GM19025 (cell line): Measurements from ENCODE around the gene ANXA4.
A peak's percentile ranks its signal among the peaks of the same experiment; 100 is the strongest.
"Not testable (repeated sequence)": the region's sequence is repeated elsewhere in the genome, so short reads cannot be mapped to it uniquely, and the experiment has no call there.

Experiments used
- ATAC-seq: cut with Tn5 transposase; IDR thresholded peaks from one replicate; pipeline ENCODE4 v1.9.1; 2021; ENCODE audit warnings: mild to moderate bottlenecking, low read depth, moderate library complexity; ENCODE audit not compliant: unreplicated experiment

ANXA4 gene

GRCh38 chr2:69741575-69742321, at the start of gene ANXA4:
Gene ANXA4 (plus strand): TSS chr2:69742134. CDS start chr2:69781566, 39,432 bp downstream.
- ATAC-seq: peak; percentile 86

DNA sequence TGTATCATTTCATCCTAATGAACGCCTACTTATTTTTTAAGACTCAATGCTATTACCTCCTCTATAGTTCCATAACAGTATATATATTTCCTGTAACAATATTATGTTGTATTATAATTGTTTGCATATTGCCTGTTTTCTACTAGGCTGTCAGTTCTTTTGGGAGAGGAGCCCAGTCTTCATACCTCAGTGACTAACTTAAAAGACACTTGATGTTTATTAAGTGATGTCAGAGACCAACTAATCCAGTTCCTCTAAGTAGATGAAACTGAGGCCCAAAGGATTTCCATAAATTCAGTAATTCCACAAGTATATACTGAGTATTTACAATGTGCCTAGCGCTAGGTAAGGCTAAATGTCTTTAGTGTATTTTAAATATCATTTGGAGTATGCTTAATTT, 49.5 kb upstream of the ANXA4 start:
- no peak for ATAC-seq

- ATAC-seq: peak; percentile 82
These were observed 48.7 kb upstream of the ANXA4 start for GRCh38 chr2:69693059-69693774.

DNA sequence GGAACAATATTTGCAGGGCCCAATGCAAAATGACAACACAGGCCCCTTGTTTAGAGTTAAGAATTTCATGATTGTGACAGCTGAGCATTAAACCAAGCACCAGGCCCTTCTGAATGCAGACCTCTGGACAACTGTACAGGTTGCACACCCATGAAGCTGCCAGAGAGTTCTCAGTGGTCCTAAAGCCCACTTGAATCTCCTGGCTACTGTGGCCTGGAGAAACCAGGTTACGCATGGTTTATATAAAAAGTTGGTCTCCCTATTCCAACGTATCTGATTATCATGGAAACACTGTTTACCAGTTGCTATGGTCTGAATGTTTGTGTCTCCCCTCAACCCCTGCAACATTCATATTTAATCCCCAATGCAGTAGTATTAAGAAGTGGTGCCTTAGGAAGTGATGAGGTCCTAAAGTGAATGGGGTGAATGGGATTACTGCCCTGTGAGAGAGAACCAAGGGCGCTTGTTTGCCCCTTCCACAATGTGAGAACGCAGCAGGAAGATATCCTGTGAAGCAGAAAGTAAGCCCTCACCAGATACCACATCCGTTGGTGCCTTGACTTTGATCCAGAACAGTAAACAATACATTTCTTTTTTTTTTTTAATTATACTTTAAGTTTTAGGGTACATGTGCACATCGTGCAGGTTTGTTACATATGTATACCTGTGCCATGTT, 48.0 kb upstream of the ANXA4 start:
- ATAC-seq: no peak

DNA sequence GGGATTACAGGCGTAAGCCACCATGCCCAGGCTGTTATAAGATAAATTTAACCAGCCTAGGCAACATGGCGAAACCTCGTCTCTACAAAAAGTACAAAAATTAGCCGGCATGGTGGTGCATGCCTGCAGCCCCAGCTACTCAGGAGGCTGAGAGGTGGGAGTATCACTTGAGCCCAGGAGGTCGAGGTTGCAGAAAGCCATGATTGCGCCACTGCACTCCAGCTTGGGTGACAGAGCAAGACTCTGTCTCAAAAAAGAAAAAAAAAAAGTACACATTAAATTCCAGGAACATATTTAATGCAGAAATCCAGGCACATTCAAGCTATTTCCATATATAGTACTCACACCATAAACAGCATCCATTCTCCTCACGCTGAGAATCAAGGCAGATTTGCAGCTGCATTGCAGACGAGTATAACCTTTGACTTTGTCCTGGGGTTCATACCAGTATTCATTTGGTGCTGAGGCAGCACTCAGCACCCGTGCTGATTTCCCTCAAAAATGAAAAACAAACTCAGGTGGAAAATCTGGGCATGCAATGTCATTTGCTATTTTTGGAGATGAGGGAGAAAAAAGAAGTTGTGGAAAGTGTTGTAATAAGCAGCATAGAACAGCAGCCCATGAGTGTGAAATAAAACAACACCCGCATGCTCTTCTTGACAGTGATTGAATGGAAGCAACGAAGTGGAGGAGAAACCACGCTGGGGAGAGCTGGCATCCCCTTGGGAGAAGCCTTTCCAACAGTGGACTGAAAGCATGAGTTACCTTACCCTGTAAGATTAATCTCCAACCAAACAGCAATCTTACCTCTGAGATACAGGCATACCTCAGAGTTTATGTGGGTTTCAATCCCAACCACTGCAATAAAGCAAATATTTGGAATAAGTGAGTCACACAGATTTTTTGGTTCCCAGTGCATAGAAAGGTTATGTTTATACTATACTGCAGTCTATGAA, 46.8 kb upstream of the ANXA4 start:
- ATAC-seq: no peak

DNA sequence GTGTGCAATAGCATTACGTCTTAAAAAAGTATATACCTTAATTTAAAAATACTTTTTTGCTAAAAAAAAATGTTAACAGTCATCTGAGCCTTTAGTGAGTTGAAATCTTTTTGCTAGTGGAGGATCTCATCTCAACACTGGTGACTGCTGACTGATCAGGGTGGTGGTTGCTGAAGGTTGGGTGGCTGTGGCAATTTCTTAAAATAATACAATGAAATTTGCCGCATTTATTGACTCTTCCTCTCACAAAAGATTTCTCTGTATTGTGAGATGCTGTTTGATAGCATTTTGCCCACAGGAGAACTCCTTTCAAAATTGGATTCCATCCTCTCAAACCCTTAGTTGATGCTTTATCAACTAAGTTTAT, 46.1 kb upstream of the ANXA4 start:
- ATAC-seq: no peak

DNA sequence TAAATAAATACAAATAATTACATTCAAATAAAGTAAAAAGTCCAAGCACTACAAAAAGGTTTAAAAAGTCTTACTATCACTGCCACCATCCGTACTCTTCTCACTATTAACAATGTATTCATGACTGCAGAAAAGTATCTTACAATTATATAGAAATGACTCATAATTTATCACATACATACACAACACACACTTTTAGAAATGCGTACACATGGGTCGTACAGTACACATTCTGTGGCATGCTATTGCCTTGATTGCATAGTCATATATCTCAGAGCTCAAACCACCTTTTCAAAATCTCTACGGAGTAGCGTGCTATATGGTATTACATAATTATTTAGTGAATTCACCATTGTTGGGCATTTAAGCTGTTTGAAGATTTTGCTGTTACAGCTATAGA, 41.6 kb upstream of the ANXA4 start:
- ATAC-seq: no peak

GRCh38 chr2:69701100-69701945, 40.6 kb upstream of the ANXA4 start:
- no peak for ATAC-seq

GRCh38 chr2:69703189-69703588, 38.7 kb upstream of the ANXA4 start:
- ATAC-seq: no peak

- ATAC-seq: no peak
These were observed 37.5 kb upstream of the ANXA4 start for GRCh38 chr2:69704446-69704845.

DNA sequence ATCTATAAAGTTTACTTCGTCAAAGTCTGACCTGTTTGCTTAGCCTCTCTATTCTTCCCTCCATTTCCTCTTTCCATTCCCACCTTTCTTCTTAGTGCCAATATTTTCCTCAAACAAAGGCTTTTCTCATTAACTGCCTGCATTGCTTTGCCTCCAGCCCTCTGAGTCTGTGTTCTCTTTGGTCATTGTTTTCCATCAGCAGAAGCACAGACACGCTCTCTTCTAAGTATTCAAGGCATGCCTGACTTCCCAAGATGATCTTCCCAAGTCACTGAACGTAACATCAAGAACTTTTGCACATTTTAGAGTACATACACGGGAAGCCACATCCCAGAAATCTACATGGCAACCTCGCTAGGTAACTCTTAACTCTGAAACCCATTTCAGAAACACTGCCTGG, 32.6 kb upstream of the ANXA4 start:
- no peak for ATAC-seq

GRCh38 chr2:69711971-69712370, 30.0 kb upstream of the ANXA4 start:
- ATAC-seq: no peak

DNA sequence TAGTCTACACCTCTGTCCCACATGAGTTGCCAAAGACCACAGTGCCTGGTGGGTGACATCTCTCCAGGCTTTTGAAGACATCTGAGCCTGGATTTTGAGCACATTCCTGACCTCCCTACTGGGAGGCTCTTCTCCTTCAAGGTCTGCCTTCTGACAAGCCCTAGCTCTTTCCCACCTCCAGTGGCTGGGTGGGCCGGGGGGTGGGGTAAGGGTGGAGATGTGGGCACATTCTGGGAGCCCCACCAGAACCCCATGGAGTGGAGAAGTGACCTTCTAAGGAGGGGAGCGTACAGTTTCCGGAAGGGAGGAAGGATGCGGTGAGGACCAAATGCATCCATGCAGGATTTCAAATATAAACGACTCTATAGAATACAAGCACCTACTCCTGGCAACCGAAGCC, 27.9 kb upstream of the ANXA4 start:
- ATAC-seq: no peak

DNA sequence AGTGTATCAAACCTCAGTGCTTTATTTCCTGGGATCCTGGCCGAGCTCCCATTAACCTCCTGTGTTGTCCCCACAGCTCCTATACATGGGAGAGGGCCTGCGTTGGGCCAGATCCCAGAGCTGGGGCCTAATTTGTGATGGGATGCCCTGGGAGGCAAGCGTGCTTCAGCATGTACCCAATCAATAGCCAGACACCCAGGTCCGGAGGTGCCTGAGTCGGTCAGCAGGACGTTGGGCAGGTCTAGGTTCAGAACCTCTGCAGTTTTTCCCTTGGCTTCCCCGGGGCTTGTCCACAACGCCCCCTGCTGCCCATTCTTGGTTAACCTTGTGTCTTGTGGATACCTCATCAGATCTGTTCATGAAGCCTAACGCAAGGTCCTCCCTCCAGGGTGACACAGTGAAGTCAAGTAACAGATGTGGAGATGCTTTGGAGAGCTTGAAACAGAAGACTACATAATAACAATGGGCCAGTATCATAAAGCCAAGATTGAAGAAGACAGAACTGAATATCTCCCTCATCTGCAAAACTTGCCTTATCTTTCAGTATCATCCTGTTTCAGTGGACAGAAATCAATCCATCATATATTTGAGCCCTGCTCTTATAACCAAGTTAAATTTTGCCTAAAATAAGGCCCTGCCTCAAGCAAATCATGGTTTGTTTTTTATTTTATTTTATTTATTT, 27.3 kb upstream of the ANXA4 start:
- not testable (repeated sequence) for ATAC-seq

DNA sequence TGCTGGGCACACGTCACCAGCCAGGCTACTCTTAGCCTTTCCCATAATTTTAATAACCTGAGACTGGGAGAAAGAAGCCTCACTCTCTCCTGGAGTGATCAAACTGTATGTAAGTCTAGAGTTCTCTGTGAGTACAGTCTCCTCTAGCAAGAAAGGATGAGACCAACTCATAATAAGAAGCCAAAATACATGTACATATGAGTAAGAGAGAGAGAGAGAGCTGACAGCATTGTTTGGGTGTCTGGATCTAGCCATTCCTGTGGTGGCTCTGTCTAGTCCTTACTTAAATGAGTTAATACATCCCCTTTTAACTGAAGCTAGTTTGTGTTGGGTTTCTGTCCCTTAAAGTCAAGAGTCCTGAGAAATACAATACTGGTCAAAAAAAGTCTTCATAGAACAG, 26.0 kb upstream of the ANXA4 start:
- ATAC-seq: no peak

DNA sequence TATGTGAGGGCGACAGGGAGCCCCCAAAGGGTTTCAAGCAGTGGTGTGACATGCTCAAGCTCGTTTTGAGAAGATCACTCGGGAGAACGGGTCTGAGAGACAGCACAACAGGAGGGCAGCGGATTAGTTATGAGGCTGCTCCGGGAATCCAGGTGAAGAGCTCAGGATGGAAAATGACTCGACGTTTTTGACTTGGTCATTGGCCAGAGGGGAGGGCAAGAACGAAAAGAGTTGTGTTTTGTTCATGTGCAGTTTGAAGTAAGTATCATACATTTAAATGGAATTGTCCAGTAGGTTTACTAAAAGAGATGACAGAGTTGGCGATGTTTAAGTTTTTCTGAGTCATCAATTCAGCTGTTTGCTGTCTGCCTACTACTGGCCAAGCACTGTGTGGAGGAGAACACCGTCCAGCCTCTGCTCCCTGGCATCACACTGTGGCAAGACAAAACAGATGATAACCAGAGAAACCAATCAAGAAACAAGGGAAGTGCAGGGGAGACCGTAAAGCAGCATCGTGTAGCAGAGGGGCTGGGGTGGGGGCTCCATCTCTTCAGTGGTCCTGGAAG, 25.3 kb upstream of the ANXA4 start:
- ATAC-seq: no peak

DNA sequence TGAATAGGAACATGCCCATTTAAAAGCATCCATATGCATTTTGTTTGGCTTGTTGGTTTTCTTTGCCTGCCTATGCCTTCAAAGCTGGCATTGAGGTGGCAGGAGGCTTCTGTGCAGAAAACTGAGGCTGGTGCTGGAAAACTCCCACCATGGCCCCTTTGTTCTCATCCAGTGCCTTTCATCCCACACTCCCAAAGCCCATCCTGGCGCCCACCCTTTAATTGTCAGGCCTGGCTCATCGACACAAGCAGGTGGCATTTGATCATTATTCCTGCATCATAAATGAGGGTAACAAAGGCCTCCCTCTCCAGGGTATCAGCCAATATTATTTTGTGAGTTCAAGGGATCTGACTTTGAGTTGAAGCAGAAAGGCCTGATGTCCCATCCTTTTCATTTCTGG, 24.7 kb upstream of the ANXA4 start:
- no peak for ATAC-seq

DNA sequence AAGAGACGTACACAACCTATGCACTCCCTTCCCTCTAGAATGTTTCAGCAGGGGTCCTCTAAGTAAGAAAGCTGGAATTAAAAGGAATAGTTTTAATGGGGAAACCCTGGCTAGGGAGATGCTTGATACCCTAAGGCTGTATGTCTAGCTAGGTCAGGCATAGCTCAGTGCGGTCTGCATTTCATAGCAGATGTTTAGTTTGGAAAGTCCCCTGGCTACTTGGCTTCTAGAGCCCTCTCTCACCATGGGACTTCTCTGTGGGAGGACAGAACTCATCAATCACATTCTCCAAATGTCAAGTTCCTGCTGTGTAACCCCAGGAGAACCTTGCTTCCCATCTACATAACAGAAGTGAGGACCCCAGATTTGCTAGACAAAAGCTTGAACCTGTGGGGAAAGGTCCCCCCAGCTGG, 24.1 kb upstream of the ANXA4 start:
- peak; percentile 68 for ATAC-seq
